HepG2 (cell line): Measurements from ENCODE around the gene CACNA2D1. TPM values are rescaled to one million over a fixed set of nuclear protein-coding genes. Genes with fewer than 3 reads are reported as not detected.

Experiments used
- BCL3 ChIP-seq: sonication (generic); formaldehyde crosslinking; IDR thresholded peaks from 2 replicates; pipeline ENCODE4 v1.5.1; 2020; ENCODE audit warnings: mild to moderate bottlenecking, missing genetic modification reagents, moderate library complexity
- NCOR1 ChIP-seq: fragments of 200-600 bp; sonication (generic); IDR thresholded peaks from 2 replicates; pipeline ENCODE4 v1.7.0; 2017; ENCODE audit warnings: antibody characterized with exemption, low read length, borderline replicate concordance
- NR2F2 ChIP-seq: IDR thresholded peaks from 2 replicates; pipeline ENCODE4 v1.6.1; 2012; ENCODE audit warnings: low read depth, inconsistent platforms, borderline replicate concordance
- PHF8 ChIP-seq: sonication (generic); formaldehyde crosslinking; IDR thresholded peaks from 2 replicates; pipeline ENCODE4 v1.5.0; 2020; ENCODE audit warnings: missing genetic modification reagents
- POLR2AphosphoS2 ChIP-seq: IDR thresholded peaks from 2 replicates; pipeline ENCODE4 v1.6.1; 2011; ENCODE audit warnings: low read depth, low read length, improper control_type of control experiment
- THAP8 ChIP-seq: sonication (generic); formaldehyde crosslinking; IDR thresholded peaks from 2 replicates; pipeline ENCODE4 v1.5.1; 2020; ENCODE audit warnings: missing genetic modification reagents, mild to moderate bottlenecking, borderline replicate concordance
- UBTF ChIP-seq: sonication (generic); formaldehyde crosslinking; IDR thresholded peaks from 2 replicates; pipeline ENCODE4 v1.4.0; 2020; ENCODE audit warnings: mild to moderate bottlenecking, missing genetic modification reagents
- ZBTB33 ChIP-seq: sonication (generic); formaldehyde crosslinking; IDR thresholded peaks from 2 replicates; pipeline ENCODE4 v1.4.0; 2020; ENCODE audit warnings: missing genetic modification reagents
- ZNF3 ChIP-seq: IDR thresholded peaks from 2 replicates; pipeline ENCODE4 v1.7.0; 2017; ENCODE audit warnings: inconsistent platforms
- ZNF350 ChIP-seq: sonication (generic); formaldehyde crosslinking; IDR thresholded peaks from 2 replicates; pipeline ENCODE4 v1.4.0; 2020; ENCODE audit warnings: mild to moderate bottlenecking, low read depth, missing genetic modification reagents, borderline replicate concordance
- polyA plus RNA-seq, 8 experiments: library from polyadenylated mRNA; depleted of rRNA in 3 of 8; stranded (reverse) in 7 of 8; unstranded in 1 of 8; fragments of >200 nt; fragmentation: Illumina TruSeq in 4 of 8; extraction: Trizol in 4 of 8; gene quantifications; 2 replicates each; pipeline versions ENCODE4 v1.2.1 to v1.2.3, GENCODE V29; 2011 to 2016; ENCODE audit warnings: low read depth in 4 of 8, missing spikeins in 1 of 8, mixed read lengths in 1 of 8; ENCODE audit not compliant: insufficient read depth in 1 of 8
- total RNA-seq, 5 experiments: library from RNA; depleted of rRNA; stranded (reverse); fragments of >200 nt; fragmentation: Illumina TruSeq; extraction: Trizol; gene quantifications; 2 replicates each; pipeline ENCODE4 v1.2.3, GENCODE V29; 2016; ENCODE audit warnings: low read depth in 1 of 5

CACNA2D1 gene
- total and polyA plus RNA-seq, 2 of the 13 experiments (the other 11 are each of a cell fraction or from before 2014, with no cell fraction given), result not detected

GRCh38 chr7:82106201-82106600 lies 337.4 kb downstream of the CACNA2D1 start (continued):
- TF ChIP-seq POLR2AphosphoS2 (no peak), THAP8 (CRISPR knock-in tag) (no peak), UBTF (CRISPR knock-in tag) (no peak), NCOR1 (no peak), ZNF3 (no peak), PHF8 (CRISPR knock-in tag) (no peak), NR2F2 (no peak), ZNF350 (CRISPR knock-in tag) (no peak), BCL3 (CRISPR knock-in tag) (no peak), ZBTB33 (CRISPR knock-in tag) (no peak)
